OCI-LY3 (cell line): ENCODE data around the gene IL36G.

Experiments
- H2AFZ ChIP-seq: fragments of 200-600, 300-600 bp; shearing (Covaris generic); 2 replicates; pipeline ENCODE4 v1.6.0; 2014; ENCODE audit warnings: antibody characterized with exemption, low read depth, low read length
- H3K27ac ChIP-seq: fragments of 200-600, 300-600 bp; sonication (generic); 2 replicates; pipeline ENCODE4 v1.5.1; 2014; ENCODE audit warnings: mild to moderate bottlenecking, low read length, moderate library complexity, mixed read lengths
- H3K27me3 ChIP-seq: fragments of 200-600, 300-600 bp; sonication (generic); 2 replicates; pipeline ENCODE4 v1.6.1; 2014; ENCODE audit warnings: low read depth, low read length, mixed read lengths
- H3K36me3 ChIP-seq: fragments of 200-600, 300-600 bp; sonication (generic); replicated peaks from 2 replicates; pipeline ENCODE3; 2014; ENCODE audit warnings: low read depth, low read length, mixed read lengths
- H3K4me1 ChIP-seq: fragments of 300-600, 200-600 bp; sonication (generic); 2 replicates; pipeline ENCODE4 v1.6.1; 2014; ENCODE audit warnings: low read length, mixed read lengths
- H3K4me2 ChIP-seq: fragments of 200-600, 300-600 bp; sonication (generic); 2 replicates; pipeline ENCODE4 v1.6.1; 2014; ENCODE audit warnings: low read length, mixed read lengths
- H3K4me3 ChIP-seq: fragments of 300-600, 200-600 bp; sonication (generic); 2 replicates; pipeline ENCODE4 v1.5.1; 2014; ENCODE audit warnings: antibody characterized with exemption, mild to moderate bottlenecking, low read length, moderate library complexity
- H3K79me2 ChIP-seq: fragments of 300-600, 200-600 bp; shearing (Covaris generic); 2 replicates; pipeline ENCODE4 v1.6.1; 2014; ENCODE audit warnings: mild to moderate bottlenecking, low read length, mixed read lengths
- H3K9ac ChIP-seq: fragments of 300-600, 200-600 bp; shearing (Covaris generic); 2 replicates; pipeline ENCODE4 v1.6.0; 2014; ENCODE audit warnings: mild to moderate bottlenecking, low read length, moderate library complexity
- H3K9me3 ChIP-seq: fragments of 200-600, 300-600 bp; shearing (Covaris generic); 2 replicates; pipeline ENCODE4 v1.6.1; 2014; ENCODE audit warnings: low read length, mixed read lengths; ENCODE audit not compliant: insufficient read depth
- H4K20me1 ChIP-seq: fragments of 200-600, 300-600 bp; sonication (generic); 2 replicates; pipeline ENCODE4 v1.6.1; 2016; ENCODE audit warnings: low read length, mixed read lengths; ENCODE audit not compliant: insufficient read depth
- CTCF ChIP-seq: fragments of 200-600, 300-600 bp; sonication (generic); IDR thresholded peaks from 2 replicates; pipeline ENCODE4 v1.5.1; 2014; ENCODE audit warnings: antibody characterized with exemption, low read length, low read depth
- EZH2phosphoT487 ChIP-seq: fragments of 200-600 bp; shearing (Covaris generic); IDR thresholded peaks from 2 replicates; pipeline ENCODE4 v1.6.1; 2018; ENCODE audit warnings: antibody characterized with exemption, mixed run types, low read depth

Gene IL36G

GRCh38 chr2:113014067-113014466 is 36.3 kb downstream of the IL36G start:
- H2AFZ ChIP-seq: no peak overlapping the region
- H3K27ac ChIP-seq: no peak overlapping the region
- H3K4me3 ChIP-seq: no peak overlapping the region
- H4K20me1 ChIP-seq: no peaks in the 10 kb centered on the region
- TF ChIP-seq EZH2phosphoT487: no peak
- TF ChIP-seq CTCF: no peak
- peaks cover 8% of the 10 kb centered on the region; the same call in 1 of the 2 replicates for H3K27me3 ChIP-seq
- H3K4me1 ChIP-seq: peaks cover 11% of the 10 kb centered on the region
- H3K4me2 ChIP-seq: no peak overlapping the region
- no peaks in the 10 kb centered on the region for H3K9me3 ChIP-seq
- no peaks in the 10 kb centered on the region for H3K36me3 ChIP-seq
- H3K9ac ChIP-seq: no peak overlapping the region
- no peaks in the 10 kb centered on the region for H3K79me2 ChIP-seq

GRCh38 chr2:113015042-113015441 is 37.2 kb downstream of the IL36G start:
- Histone ChIP-seq H3K4me3 (no peak overlapping the region), H3K27ac (no peak overlapping the region), H3K27me3 (peaks cover 9% of the 10 kb centered on the region; the same call in 1 of the 2 replicates), H3K4me1 (peaks cover 11% of the 10 kb centered on the region), H4K20me1 (no peaks in the 10 kb centered on the region), H3K4me2 (no peak overlapping the region), H3K9me3 (peaks cover 5% of the 10 kb centered on the region; the same call in 1 of the 2 replicates), H3K79me2 (no peaks in the 10 kb centered on the region), H3K9ac (no peak overlapping the region), H3K36me3 (peaks cover 2% of the 10 kb centered on the region), H2AFZ (no peak overlapping the region)
- TF ChIP-seq CTCF: no peak
- no peak for TF ChIP-seq EZH2phosphoT487

- Histone ChIP-seq H4K20me1 (no peaks in the 10 kb centered on the region), H3K4me2 (no peak overlapping the region; the same call in 1 of the 2 replicates), H3K9ac (no peak overlapping the region), H3K36me3 (peaks cover 2% of the 10 kb centered on the region), H3K4me1 (peaks cover 11% of the 10 kb centered on the region), H3K27ac (no peak overlapping the region), H3K79me2 (no peaks in the 10 kb centered on the region), H3K27me3 (peaks cover 9% of the 10 kb centered on the region; the same call in 1 of the 2 replicates), H3K9me3 (peaks cover 5% of the 10 kb centered on the region; the same call in 1 of the 2 replicates), H2AFZ (no peak overlapping the region), H3K4me3 (no peak overlapping the region)
- no peak for TF ChIP-seq CTCF
- TF ChIP-seq EZH2phosphoT487: no peak
These were observed 37.8 kb downstream of the IL36G start for GRCh38 chr2:113015655-113016054.

- Histone ChIP-seq H3K4me1 (peaks cover 22% of the 10 kb centered on the region), H3K79me2 (no peaks in the 10 kb centered on the region), H3K27me3 (peaks cover 25% of the 10 kb centered on the region), H3K4me3 (no peak overlapping the region), H3K9me3 (peaks cover 5% of the 10 kb centered on the region; the same call in 1 of the 2 replicates), H2AFZ (no peak overlapping the region), H3K36me3 (peaks cover 2% of the 10 kb centered on the region), H4K20me1 (no peaks in the 10 kb centered on the region), H3K9ac (no peak overlapping the region), H3K4me2 (no peak overlapping the region), H3K27ac (no peak overlapping the region)
- TF ChIP-seq EZH2phosphoT487 (no peak), CTCF (no peak)
These were observed 40.7 kb downstream of the IL36G start for GRCh38 chr2:113018509-113018908.
